Endothelial cell of umbilical vein (primary cell): ENCODE measurements around the gene TMEM114. TPM values are rescaled to one million over a fixed set of nuclear protein-coding genes. Genes with fewer than 3 reads are reported as not detected.

Experiments used
- BruUV-seq: library from RNA; stranded (reverse); fragments of 400-500 nt; replicated peaks from 2 replicates; lab custom pipeline; 2021; lab: Mats Ljungman, UMichigan
- CTCF ChIA-PET: fragments of 300-600, 350-600 bp; sonication (Branson Sonifier 250); formaldehyde crosslinking; loops from one replicate; lab custom pipeline; 2021; ENCODE audit warnings: antibody characterized with exemption, inconsistent platforms; lab: Charles Lee
- POLR2A ChIA-PET: fragments of 300-600, 350-600 bp; sonication (Branson Sonifier 250); formaldehyde crosslinking; loops from one replicate; lab custom pipeline; 2021; ENCODE audit warnings: antibody characterized with exemption, inconsistent platforms; lab: Charles Lee
- DNase-seq: peaks from one replicate; pipeline ENCODE4 v3.0.0-alpha.2; 2011; ENCODE audit warnings: low read depth, low spot score
- FAIRE-seq: peaks from 2 replicates; lab custom pipeline; 2011; peaks lifted over from hg19 to GRCh38; lab: Jason Lieb, UNC
- H2AFZ ChIP-seq: 2 replicates; pipeline ENCODE4 v1.6.0; 2012; ENCODE audit warnings: low read depth, low read length, control low read depth, inconsistent platforms
- H3K27ac ChIP-seq: 2 replicates; pipeline ENCODE4 v1.5.1; 2011; ENCODE audit warnings: low read depth, mild to moderate bottlenecking, control low read depth, low read length, moderate library complexity; ENCODE audit not compliant: insufficient read depth
- H3K27me3 ChIP-seq, 2 experiments: 2 replicates each; pipeline versions ENCODE4 v1.6.0 to v1.6.1; 2011; ENCODE audit warnings: low read length in 2 of 2, mixed read lengths in 1 of 2; ENCODE audit not compliant: control insufficient read depth in 2 of 2, insufficient read depth in 2 of 2
- H3K36me3 ChIP-seq, 2 experiments: 2 replicates in 1 of 2; 3 replicates in 1 of 2; pipeline ENCODE4 v1.5.1; 2011; ENCODE audit warnings: low read length in 2 of 2, mild to moderate bottlenecking in 1 of 2, moderate library complexity in 1 of 2; ENCODE audit not compliant: control insufficient read depth in 2 of 2, insufficient read depth in 2 of 2; ENCODE audit errors: extremely low read depth in 1 of 2
- H3K4me1 ChIP-seq: 3 replicates; pipeline ENCODE4 v1.5.1; 2011; ENCODE audit warnings: mild to moderate bottlenecking, low read length; ENCODE audit not compliant: control insufficient read depth, insufficient read depth; ENCODE audit errors: extremely low read depth
- H3K4me2 ChIP-seq: 2 replicates; pipeline ENCODE4 v1.6.1; 2011; ENCODE audit warnings: low read length, control low read depth, mixed read lengths; ENCODE audit not compliant: insufficient read depth
- H3K4me3 ChIP-seq, 3 experiments: fragments of 200-600 bp in 1 of 3; sonication (generic), shearing (Covaris generic) in 1 of 3; replicated peaks in 1 of 3; 2 replicates each; pipeline ENCODE4 v1.5.1; 2011 to 2016; ENCODE audit warnings: control low read depth in 3 of 3, low read length in 3 of 3, mild to moderate bottlenecking in 2 of 3, inconsistent platforms in 1 of 3, low read depth in 1 of 3, moderate library complexity in 1 of 3; ENCODE audit not compliant: insufficient read depth in 1 of 3
- H3K79me2 ChIP-seq: 2 replicates; pipeline ENCODE4 v1.6.0; 2012; ENCODE audit warnings: low read length, inconsistent platforms; ENCODE audit not compliant: control insufficient read depth, insufficient read depth
- H3K9ac ChIP-seq: replicated peaks from 2 replicates; pipeline ENCODE3; 2011; ENCODE audit warnings: low read length, control low read depth; ENCODE audit not compliant: insufficient read depth; ENCODE audit errors: extremely low read depth
- H3K9me1 ChIP-seq: replicated peaks from 3 replicates; pipeline ENCODE4 v1.6.0; 2011; ENCODE audit warnings: mild to moderate bottlenecking, low read length; ENCODE audit not compliant: control insufficient read depth, insufficient read depth; ENCODE audit errors: extremely low read depth
- H3K9me3 ChIP-seq: replicated peaks from 2 replicates; pipeline ENCODE4 v1.5.1; 2012; ENCODE audit warnings: low read length, inconsistent platforms; ENCODE audit not compliant: control insufficient read depth, insufficient read depth
- H4K20me1 ChIP-seq: replicated peaks from 2 replicates; pipeline ENCODE3; 2011; ENCODE audit warnings: mild to moderate bottlenecking, low read length; ENCODE audit not compliant: control insufficient read depth, insufficient read depth; ENCODE audit errors: extremely low read depth
- EZH2 ChIP-seq: IDR thresholded peaks from 2 replicates; pipeline ENCODE4 v1.6.1; 2012; ENCODE audit warnings: borderline replicate concordance, low read depth, mild to moderate bottlenecking, moderate library complexity, low read length, inconsistent platforms; ENCODE audit not compliant: severe bottlenecking
- FOS ChIP-seq: IDR thresholded peaks from 2 replicates; pipeline ENCODE4 v1.6.1; 2011; ENCODE audit warnings: mild to moderate bottlenecking, low read length, moderate library complexity, borderline replicate concordance; ENCODE audit not compliant: insufficient read depth
- GATA2 ChIP-seq: IDR thresholded peaks from 2 replicates; pipeline ENCODE4 v1.7.0; 2011; ENCODE audit warnings: low read depth, mild to moderate bottlenecking, moderate library complexity, mixed read lengths, low read length; ENCODE audit not compliant: insufficient read length, insufficient read depth
- JUN ChIP-seq: IDR thresholded peaks from 2 replicates; pipeline ENCODE4 v1.6.1; 2011; ENCODE audit warnings: borderline replicate concordance, low read depth; ENCODE audit not compliant: insufficient read length, insufficient read depth
- MYC ChIP-seq: IDR thresholded peaks from one replicate; pipeline ENCODE4 v1.6.1; 2011; ENCODE audit warnings: mild to moderate bottlenecking, low read depth, low read length
- POLR2A ChIP-seq: IDR thresholded peaks from 2 replicates; pipeline ENCODE4 v1.6.1; 2012; ENCODE audit warnings: low read depth, mild to moderate bottlenecking, control low read depth, low read length
- POLR2AphosphoS5 ChIP-seq: IDR thresholded peaks from 2 replicates; pipeline ENCODE4 v1.6.1; 2012; ENCODE audit warnings: low read depth, mild to moderate bottlenecking, control low read depth, low read length, moderate library complexity; ENCODE audit not compliant: insufficient read depth
- dilution Hi-C: fragments of 300-500 bp; cut with MboI; formaldehyde crosslinking; loops from one replicate; pipeline ENCODE4 v1.15.0; 2019; ENCODE audit warnings: low sequenced_read_pairs; ENCODE audit not compliant: extremely low pct_ligation_motif_present
- intact Hi-C: fragments of 100-400 bp; cut with micrococcal nuclease; formaldehyde crosslinking; loops from one replicate; pipeline ENCODE4 v1.10.0; 2022
- polyA plus RNA-seq, 4 experiments: library from polyadenylated mRNA; depleted of rRNA in 3 of 4; stranded (reverse) in 3 of 4; unstranded in 1 of 4; fragments of >200 nt; gene quantifications; 2 replicates each; pipeline versions ENCODE4 v1.2.1 to v1.2.3, GENCODE V29; 2011 to 2012; ENCODE audit warnings: missing spikeins in 1 of 4
- total RNA-seq: library from RNA; stranded (reverse); gene quantifications from 2 replicates; pipeline ENCODE4 v1.2.3, GENCODE V29; 2021
- TF ChIP-seq, protein P1 (sequence below), 2 donors: IDR thresholded peaks; 1 replicate in 1 of 2; 2 replicates in 1 of 2; pipeline ENCODE4 v1.5.1; 2011; ENCODE audit warnings: low read length in 2 of 2, mild to moderate bottlenecking in 2 of 2, moderate library complexity in 2 of 2, control low read depth in 1 of 2, inconsistent platforms in 1 of 2, low read depth in 1 of 2; ENCODE audit not compliant: insufficient read depth in 1 of 2; ENCODE audit errors: extremely low read depth in 1 of 2

The TMEM114 gene
- total and polyA plus RNA-seq, 2 donors (not counting 3 experiments of a cell fraction or from before 2014, with no cell fraction given): not detected

GRCh38 chr16:8630255-8630953 lies 40.1 kb upstream of the TMEM114 start:
- Histone ChIP-seq H3K27me3 (no peaks in the 10 kb centered on the region), H2AFZ (no peak overlapping the region), H4K20me1 (no peaks in the 10 kb centered on the region), H3K9me1 (no peaks in the 10 kb centered on the region), H3K79me2 (no peaks in the 10 kb centered on the region), H3K9ac (no peak overlapping the region), H3K4me2 (no peak overlapping the region), H3K36me3 (peaks cover 27 to 60% of the 10 kb centered on the region in 2 experiments), H3K9me3 (no peaks in the 10 kb centered on the region), H3K27ac (no peak overlapping the region), H3K4me3 (no peak overlapping the region), H3K4me1 (no peaks in the 10 kb centered on the region)
- ChIA-PET POLR2A (no interaction called here), CTCF (no interaction called here)
- intact Hi-C loops: no loop called here
- dilution Hi-C loops: no loop called here
- BruUV-seq: no TSS peak
- no peak for DNase-seq
- TF ChIP-seq EZH2 (no peak), POLR2AphosphoS5 (no peak), JUN (no peak)
- FAIRE-seq: no peak

DNA sequence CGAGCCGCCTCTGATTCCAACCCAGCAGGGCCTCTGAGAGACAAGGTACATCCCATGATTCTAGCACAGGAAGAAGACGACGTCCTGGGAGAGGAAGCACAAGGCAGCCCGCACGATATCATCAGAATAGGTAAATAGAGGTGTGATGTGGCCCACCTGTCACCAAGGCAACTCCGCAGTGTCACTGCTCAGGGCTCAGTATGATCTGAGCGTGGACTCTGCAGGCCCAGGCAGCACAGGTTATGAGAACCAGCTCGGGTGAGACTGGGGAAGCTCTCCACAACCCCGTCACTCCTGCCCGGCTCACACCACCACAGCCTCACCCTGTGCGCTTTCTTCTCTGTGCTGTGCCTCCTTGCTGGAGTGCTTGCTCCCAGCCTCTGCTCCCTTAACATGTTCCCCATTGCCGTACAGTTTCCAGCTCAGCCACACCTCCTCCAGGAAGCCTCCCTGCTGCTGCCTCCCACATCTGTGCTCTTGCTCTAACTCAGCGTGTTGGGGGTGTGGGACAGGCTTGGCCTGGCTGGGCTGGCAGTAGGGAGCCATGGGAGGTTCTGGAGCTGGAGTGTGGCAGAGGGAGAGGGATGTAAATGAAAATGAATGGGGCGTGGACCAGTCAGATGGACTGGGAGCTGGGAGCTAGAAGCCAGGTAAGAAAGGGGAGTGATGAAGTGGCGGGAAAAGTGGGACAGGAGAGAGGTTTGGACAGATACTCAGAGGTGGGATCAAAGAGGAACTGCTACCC lies 38.8 kb upstream of the TMEM114 start:
- Histone ChIP-seq H3K4me2 (no peak overlapping the region), H3K9me3 (no peaks in the 10 kb centered on the region), H3K9ac (no peak overlapping the region), H3K36me3 (peaks cover 23 to 54% of the 10 kb centered on the region in 2 experiments), H3K27ac (no peak overlapping the region), H3K4me1 (no peaks in the 10 kb centered on the region), H3K27me3 (no peaks in the 10 kb centered on the region), H4K20me1 (no peaks in the 10 kb centered on the region), H3K79me2 (no peaks in the 10 kb centered on the region), H3K4me3 (no peak overlapping the region), H2AFZ (no peak overlapping the region), H3K9me1 (no peaks in the 10 kb centered on the region)
- ChIA-PET CTCF (no interaction called here), POLR2A (no interaction called here)
- no peak for FAIRE-seq
- dilution Hi-C loops: no loop called here
- intact Hi-C loops: no loop called here
- TF ChIP-seq JUN (no peak), FOS (no peak), POLR2A (no peak), GATA2 (no peak), MYC (no peak)
- TF ChIP-seq, protein P1, sequence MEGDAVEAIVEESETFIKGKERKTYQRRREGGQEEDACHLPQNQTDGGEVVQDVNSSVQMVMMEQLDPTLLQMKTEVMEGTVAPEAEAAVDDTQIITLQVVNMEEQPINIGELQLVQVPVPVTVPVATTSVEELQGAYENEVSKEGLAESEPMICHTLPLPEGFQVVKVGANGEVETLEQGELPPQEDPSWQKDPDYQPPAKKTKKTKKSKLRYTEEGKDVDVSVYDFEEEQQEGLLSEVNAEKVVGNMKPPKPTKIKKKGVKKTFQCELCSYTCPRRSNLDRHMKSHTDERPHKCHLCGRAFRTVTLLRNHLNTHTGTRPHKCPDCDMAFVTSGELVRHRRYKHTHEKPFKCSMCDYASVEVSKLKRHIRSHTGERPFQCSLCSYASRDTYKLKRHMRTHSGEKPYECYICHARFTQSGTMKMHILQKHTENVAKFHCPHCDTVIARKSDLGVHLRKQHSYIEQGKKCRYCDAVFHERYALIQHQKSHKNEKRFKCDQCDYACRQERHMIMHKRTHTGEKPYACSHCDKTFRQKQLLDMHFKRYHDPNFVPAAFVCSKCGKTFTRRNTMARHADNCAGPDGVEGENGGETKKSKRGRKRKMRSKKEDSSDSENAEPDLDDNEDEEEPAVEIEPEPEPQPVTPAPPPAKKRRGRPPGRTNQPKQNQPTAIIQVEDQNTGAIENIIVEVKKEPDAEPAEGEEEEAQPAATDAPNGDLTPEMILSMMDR (IDR thresholded peaks at IDR 0.05; ENCODE audit: extremely low read depth in 1 of 2, insufficient read depth in 1 of 2, low read depth in 1 of 2, low read length in 2 of 2): no peak
- DNase-seq: no peak
- no TSS peak for BruUV-seq
